Karpas-422 (cell line): ENCODE measurements around the gene PDE6D. TPM values are rescaled to one million over a fixed set of nuclear protein-coding genes. Genes with fewer than 3 reads are reported as not detected.
"Not testable (repeated sequence)": the region's sequence is repeated elsewhere in the genome, so short reads cannot be mapped to it uniquely, and the experiment has no call there.

Experiments
- DNase-seq: peaks from one replicate; pipeline ENCODE4 v3.0.0-alpha.2; 2015
- H2AFZ ChIP-seq: fragments of 200-600 bp; sonication (generic); 2 replicates; pipeline ENCODE4 v1.6.1; 2014; ENCODE audit warnings: antibody characterized with exemption, low read length, mixed read lengths
- H3K27ac ChIP-seq: fragments of 200-600 bp; sonication (generic); 2 replicates; pipeline ENCODE4 v1.5.1; 2014; ENCODE audit warnings: mild to moderate bottlenecking, low read length, moderate library complexity
- H3K27me3 ChIP-seq: fragments of 200-600 bp; sonication (generic); 2 replicates; pipeline ENCODE4 v1.6.1; 2014; ENCODE audit warnings: low read length, mixed read lengths
- H3K36me3 ChIP-seq: fragments of 200-600 bp; sonication (generic); 2 replicates; pipeline ENCODE4 v1.6.1; 2014; ENCODE audit warnings: low read length, mixed read lengths; ENCODE audit not compliant: insufficient read depth
- H3K4me1 ChIP-seq: fragments of 200-600 bp; sonication (generic); 2 replicates; pipeline ENCODE4 v1.6.1; 2014; ENCODE audit warnings: mild to moderate bottlenecking, low read length, mixed read lengths
- H3K4me2 ChIP-seq: fragments of 200-600 bp; sonication (generic); 2 replicates; pipeline ENCODE4 v1.6.1; 2014; ENCODE audit warnings: low read length, low read depth, mild to moderate bottlenecking; ENCODE audit not compliant: poor library complexity, severe bottlenecking
- H3K4me3 ChIP-seq: fragments of 200-600 bp; sonication (generic); 2 replicates; pipeline ENCODE4 v1.5.1; 2014; ENCODE audit warnings: mild to moderate bottlenecking, antibody characterized with exemption, low read length, mixed read lengths
- H3K79me2 ChIP-seq: fragments of 200-600 bp; sonication (generic); 2 replicates; pipeline ENCODE4 v1.6.1; 2014; ENCODE audit warnings: mild to moderate bottlenecking, low read length, mixed read lengths
- H3K9ac ChIP-seq: fragments of 200-600 bp; sonication (generic); 2 replicates; pipeline ENCODE4 v1.6.0; 2014; ENCODE audit warnings: low read length
- H3K9me2 ChIP-seq: fragments of 200-600 bp; sonication (generic), shearing (Covaris generic); replicated peaks from 2 replicates; pipeline ENCODE4 v1.6.0; 2014; ENCODE audit warnings: mild to moderate bottlenecking, low read length, moderate library complexity; ENCODE audit not compliant: insufficient read depth
- H3K9me3 ChIP-seq: fragments of 300-700, 200-600 bp; sonication (generic); 2 replicates; pipeline ENCODE4 v1.6.1; 2014; ENCODE audit warnings: low read length, mixed read lengths
- H4K20me1 ChIP-seq: fragments of 200-600 bp; sonication (generic); 2 replicates; pipeline ENCODE4 v1.6.1; 2014; ENCODE audit warnings: mild to moderate bottlenecking, antibody characterized with exemption, low read length, low read depth; ENCODE audit not compliant: insufficient read depth
- total RNA-seq: library from RNA; depleted of rRNA; stranded (reverse); fragments of >200 nt; shearing (Covaris generic); gene quantifications from 2 replicates; pipeline ENCODE4 v1.2.3, GENCODE V29; 2014; ENCODE audit warnings: low replicate concordance

PDE6D gene
- total RNA-seq, 1 experiment from 2014 or later: 87.8 TPM

DNA sequence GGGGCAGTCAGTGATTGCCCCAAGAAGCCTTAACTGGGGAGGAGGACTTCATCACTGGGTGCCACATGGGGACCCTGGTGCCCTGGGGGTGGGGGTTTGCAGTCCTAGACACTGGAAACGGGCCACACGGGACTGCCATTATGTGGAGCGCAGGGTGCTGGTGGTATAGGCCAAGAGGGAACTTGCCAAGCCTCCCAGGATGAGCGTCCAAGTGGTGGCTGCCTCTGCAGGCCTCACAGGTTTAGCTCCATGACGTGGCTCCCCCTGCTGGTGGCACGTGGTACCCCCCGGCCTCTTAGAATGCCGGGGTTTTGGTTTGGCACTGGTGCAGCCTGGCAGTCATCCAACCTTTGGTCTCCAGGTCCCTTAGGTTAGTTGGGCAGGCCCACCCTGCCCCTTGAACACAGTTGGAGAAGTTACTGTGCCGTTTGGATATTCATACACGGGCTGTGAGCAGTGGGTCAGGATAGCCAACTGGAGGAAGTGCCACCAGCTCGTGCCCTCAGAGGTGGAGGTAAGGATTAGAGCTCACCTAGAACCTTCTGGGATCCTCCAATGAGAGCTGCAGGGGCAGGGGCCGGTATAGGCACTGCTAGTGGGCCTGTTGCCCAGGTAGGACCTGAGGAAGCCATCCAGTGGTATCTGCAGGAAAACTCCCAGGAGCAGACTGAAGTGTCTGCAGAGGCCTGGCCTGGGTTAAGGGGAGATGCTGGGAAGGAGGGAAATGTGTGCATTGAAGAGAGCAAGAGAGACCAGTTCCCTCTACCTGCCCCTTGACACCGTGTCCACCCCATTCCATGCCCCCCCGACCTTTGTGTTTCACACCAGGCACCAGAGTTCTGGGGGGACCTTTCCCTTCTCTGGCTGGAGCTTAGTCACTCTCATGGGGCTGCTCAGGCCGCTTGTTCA, 67.1 kb downstream of the PDE6D start:
- peak overlapping the region; percentile 79 for H3K27ac ChIP-seq
- no peak overlapping the region for H2AFZ ChIP-seq
- peak; percentile 97 for DNase-seq
- no peak overlapping the region for H3K4me3 ChIP-seq
- H3K4me1 ChIP-seq: peaks cover 40% of the 10 kb centered on the region
- no peaks in the 10 kb centered on the region for H3K9me3 ChIP-seq
- H3K4me2 ChIP-seq: no peak overlapping the region
- H3K27me3 ChIP-seq: no peaks in the 10 kb centered on the region
- no peaks in the 10 kb centered on the region for H3K9me2 ChIP-seq
- peaks cover 30% of the 10 kb centered on the region for H4K20me1 ChIP-seq
- peaks cover 34% of the 10 kb centered on the region for H3K79me2 ChIP-seq
- peaks cover 34% of the 10 kb centered on the region for H3K36me3 ChIP-seq
- H3K9ac ChIP-seq: peak overlapping the region; percentile 29; the same call in 1 of the 2 replicates

DNA sequence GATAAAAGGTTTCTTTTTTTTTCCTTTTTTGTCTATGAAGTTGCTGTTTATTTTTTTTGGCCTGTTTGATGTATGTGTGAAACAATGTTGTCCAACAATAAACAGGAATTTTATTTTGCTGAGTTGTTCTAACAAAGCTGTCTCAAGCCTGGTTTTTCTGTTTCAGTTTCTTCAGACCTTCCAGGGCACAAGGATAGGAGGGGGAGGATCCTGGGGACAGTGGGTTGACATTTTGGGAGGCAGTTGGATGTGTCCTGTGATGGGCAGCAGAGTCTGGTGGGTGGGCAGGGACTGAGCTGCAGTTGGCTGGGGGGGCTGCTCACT, 67.7 kb downstream of the PDE6D start:
- Histone ChIP-seq H3K27ac (peak overlapping the region; percentile 79), H3K4me1 (peaks cover 36% of the 10 kb centered on the region), H3K79me2 (peaks cover 40% of the 10 kb centered on the region), H3K36me3 (peaks cover 39% of the 10 kb centered on the region), H4K20me1 (peaks cover 35% of the 10 kb centered on the region)
- H3K27me3 ChIP-seq, H2AFZ ChIP-seq, H3K9me2 ChIP-seq, H3K4me2 ChIP-seq, H3K9me3 ChIP-seq, H3K4me3 ChIP-seq, H3K9ac ChIP-seq, DNase-seq: not testable (repeated sequence)

DNA sequence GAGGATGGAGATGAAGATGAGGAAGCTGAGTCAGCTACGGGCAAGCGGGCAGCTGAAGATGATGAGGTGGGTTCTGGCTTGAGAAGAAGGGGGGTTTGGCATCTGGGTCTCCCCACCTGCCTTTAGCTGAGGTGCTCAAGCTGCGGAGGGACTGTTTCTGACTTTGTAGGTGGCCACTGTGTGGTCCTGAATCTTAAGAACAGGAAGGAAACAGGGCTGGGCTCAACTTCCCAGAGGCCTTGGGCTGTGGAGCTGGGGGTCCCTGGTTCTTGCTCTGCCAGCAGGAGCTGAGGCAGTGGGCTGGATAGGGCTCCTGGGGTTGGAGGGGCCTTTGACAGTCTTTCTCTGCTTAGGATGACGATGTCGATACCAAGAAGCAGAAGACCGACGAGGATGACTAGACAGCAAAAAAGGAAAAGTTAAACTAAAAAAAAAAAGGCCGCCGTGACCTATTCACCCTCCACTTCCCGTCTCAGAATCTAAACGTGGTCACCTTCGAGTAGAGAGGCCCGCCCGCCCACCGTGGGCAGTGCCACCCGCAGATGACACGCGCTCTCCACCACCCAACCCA, 68.5 kb downstream of the PDE6D start:
- Histone ChIP-seq H3K4me2 (peak overlapping the region; percentile 87), H3K36me3 (peaks cover 39% of the 10 kb centered on the region), H3K79me2 (peaks cover 43% of the 10 kb centered on the region), H3K27ac (peak overlapping the region; percentile 99), H3K4me3 (peak overlapping the region; percentile 98; the same call in 1 of the 2 replicates), H4K20me1 (peaks cover 35% of the 10 kb centered on the region), H3K4me1 (peaks cover 32% of the 10 kb centered on the region), H3K9ac (peak overlapping the region; percentile 100)
- DNase-seq: peak; percentile 68
- not testable (repeated sequence) for H2AFZ ChIP-seq, H3K9me3 ChIP-seq, H3K27me3 ChIP-seq, H3K9me2 ChIP-seq

DNA sequence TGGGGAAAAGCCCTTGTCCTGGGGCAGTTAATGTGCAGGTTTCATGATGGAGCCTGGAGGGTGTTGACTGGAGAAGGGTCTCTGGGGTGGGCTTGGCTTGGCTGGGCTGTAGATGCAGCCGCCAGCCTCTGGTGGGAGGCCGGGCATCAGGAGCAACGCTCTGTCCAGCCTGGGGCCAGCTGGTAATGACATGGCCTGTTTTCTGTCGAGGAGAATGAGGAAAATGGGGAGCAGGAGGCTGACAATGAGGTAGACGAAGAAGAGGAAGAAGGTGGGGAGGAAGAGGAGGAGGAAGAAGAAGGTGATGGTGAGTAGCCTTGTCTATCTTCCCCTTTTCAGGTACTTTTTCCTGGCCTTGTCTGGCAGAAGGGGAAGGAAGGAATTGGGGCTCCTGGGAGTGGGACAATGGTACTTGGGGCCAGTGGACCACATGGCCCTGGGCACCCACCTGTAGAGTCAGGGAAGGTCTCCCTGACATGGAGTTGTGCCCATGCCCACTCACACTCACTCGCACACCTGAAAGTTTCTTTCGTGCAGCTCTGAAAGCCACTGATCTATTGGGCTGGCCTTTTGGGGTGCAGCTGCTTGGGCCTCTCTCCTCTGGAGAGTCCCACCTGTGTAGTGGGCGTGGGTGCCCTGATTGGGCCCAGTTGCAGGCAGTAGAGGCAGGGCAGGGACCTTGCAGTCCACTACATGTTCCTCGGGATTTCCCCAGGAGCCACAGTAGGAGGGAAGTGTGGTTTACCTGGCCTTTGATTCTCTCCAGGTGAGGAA, 69.2 kb downstream of the PDE6D start:
- Histone ChIP-seq H3K27me3 (no peaks in the 10 kb centered on the region), H3K9ac (peak overlapping the region; percentile 100), H3K4me1 (peaks cover 35% of the 10 kb centered on the region), H3K36me3 (peaks cover 39% of the 10 kb centered on the region), H3K9me2 (no peaks in the 10 kb centered on the region), H4K20me1 (peaks cover 35% of the 10 kb centered on the region), H3K79me2 (peaks cover 44% of the 10 kb centered on the region), H2AFZ (no peak overlapping the region), H3K4me2 (peak overlapping the region; percentile 87), H3K27ac (peak overlapping the region; percentile 99), H3K4me3 (peak overlapping the region; percentile 98), H3K9me3 (no peaks in the 10 kb centered on the region)
- DNase-seq: peak; percentile 46

DNA sequence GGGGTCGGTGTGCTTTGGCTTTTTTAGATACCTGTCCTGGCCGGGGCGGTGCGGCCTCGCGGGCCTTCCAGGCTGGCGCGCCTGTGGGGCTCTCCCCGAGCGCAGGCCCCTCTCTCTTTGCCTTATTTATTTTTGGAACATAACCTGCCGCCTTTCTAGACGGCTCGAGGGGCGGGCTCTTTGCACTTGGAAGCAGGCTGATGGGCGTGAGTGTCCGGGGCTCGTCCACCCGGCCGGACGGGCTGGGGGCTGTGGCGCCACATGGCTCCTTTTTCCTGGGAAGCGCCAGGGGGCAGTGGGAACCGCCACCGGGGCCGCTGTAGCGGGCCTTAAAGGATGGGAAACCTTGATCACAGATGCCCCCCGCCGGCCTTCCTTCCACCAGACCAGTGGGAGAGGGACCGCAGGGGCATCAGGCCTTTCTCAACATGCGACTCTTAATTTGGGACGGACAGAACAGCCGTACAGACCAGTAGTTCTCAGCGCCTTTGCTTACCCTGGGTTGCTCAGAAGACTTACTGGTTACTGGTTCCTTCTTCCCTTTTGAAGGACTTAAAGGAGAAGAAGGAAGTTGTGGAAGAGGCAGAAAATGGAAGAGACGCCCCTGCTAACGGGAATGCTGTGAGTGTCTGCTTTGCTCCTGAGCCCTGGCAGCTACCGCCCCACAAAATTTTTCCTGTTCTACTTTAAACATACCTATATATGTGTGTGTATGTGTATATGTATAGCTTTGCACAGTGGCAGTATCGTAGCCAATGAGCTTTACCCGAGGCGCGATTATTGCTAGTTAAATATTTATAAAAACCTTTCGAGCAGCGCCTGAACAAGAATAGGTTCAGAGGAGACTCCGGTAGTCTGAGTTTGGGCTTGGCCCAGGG, 70.0 kb downstream of the PDE6D start:
- Histone ChIP-seq H3K9me3 (no peaks in the 10 kb centered on the region), H3K27me3 (no peaks in the 10 kb centered on the region), H3K4me2 (peak overlapping the region; percentile 87), H3K9ac (peak overlapping the region; percentile 100), H3K79me2 (peaks cover 44% of the 10 kb centered on the region), H3K27ac (peak overlapping the region; percentile 99), H3K4me3 (peak overlapping the region; percentile 98), H3K36me3 (peaks cover 39% of the 10 kb centered on the region), H4K20me1 (peaks cover 35% of the 10 kb centered on the region), H3K9me2 (no peaks in the 10 kb centered on the region), H2AFZ (no peak overlapping the region), H3K4me1 (peaks cover 38% of the 10 kb centered on the region)
- DNase-seq: peak; percentile 68

DNA sequence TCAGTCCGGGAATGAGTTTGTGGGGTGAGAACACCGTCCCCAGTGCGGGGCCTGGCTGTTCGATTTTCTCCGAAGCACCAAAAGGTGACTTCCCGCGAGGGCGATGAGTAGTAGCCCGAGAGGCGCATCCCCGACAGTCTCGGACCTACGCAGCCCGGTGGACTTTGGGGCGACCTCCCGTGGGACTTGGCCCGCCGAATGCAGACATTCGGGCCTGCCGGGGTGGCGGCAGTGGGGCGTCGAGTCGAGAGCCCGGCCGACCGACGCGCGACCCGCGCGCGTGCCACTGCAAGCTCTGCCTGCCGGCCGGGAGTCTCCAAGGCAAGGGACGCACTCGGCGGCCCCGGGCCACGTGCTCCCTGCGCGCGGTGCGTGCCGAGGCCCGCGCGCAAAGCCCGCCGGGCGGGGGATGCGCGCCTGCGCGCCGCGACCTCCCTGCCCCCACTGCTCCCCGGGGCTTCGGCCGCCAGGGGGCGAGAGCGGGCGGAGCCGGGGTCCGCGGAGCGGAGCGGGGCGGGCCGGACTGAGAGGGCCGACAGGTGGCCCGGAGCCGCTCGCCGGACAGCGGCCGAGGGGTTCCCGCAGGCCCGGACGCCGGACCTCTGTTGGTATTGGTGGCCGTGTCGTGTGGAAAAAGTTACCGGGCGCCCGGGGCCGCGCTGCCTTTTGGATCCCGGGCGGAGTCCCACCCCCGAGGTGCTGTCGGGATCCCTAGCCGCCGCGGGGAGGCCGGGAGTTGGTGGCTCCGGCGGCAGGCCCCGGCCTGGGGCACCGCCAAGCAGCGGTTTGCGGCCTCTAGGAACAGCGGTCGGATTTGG, 70.9 kb downstream of the PDE6D start:
- Histone ChIP-seq H3K27ac (peak overlapping the region; percentile 99), H3K27me3 (no peaks in the 10 kb centered on the region), H2AFZ (no peak overlapping the region), H3K4me1 (peaks cover 45% of the 10 kb centered on the region), H4K20me1 (peaks cover 35% of the 10 kb centered on the region), H3K4me2 (peak overlapping the region; percentile 87), H3K36me3 (peaks cover 39% of the 10 kb centered on the region), H3K9ac (peak overlapping the region; percentile 100), H3K9me3 (no peaks in the 10 kb centered on the region), H3K4me3 (peak overlapping the region; percentile 98), H3K9me2 (no peaks in the 10 kb centered on the region), H3K79me2 (peaks cover 47% of the 10 kb centered on the region)
- peak; percentile 92 for DNase-seq

DNA sequence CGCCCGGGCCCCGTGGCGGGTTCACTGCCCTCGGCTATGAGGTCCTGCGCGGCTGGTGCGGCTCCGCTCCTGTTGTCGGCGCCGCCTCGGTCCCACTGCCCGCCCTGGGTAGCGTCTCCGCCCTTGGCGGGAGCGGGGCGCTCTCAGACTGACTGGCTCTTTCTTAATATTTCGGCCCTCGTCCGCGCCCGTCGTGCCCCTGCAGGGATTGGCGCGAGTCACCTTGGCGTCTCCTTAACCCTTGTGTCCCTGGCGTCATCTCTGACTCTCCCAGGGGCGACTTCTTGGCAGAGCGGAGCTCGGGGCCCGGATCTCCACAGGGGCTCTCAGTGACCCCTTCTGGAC, 71.5 kb downstream of the PDE6D start:
- H3K27ac ChIP-seq: peak overlapping the region; percentile 99
- H3K4me3 ChIP-seq: peak overlapping the region; percentile 98
- peaks cover 39% of the 10 kb centered on the region for H3K36me3 ChIP-seq
- peak; percentile 81 for DNase-seq
- H3K4me1 ChIP-seq: peaks cover 45% of the 10 kb centered on the region
- no peak overlapping the region for H2AFZ ChIP-seq
- H3K79me2 ChIP-seq: peaks cover 47% of the 10 kb centered on the region
- H3K9ac ChIP-seq: peak overlapping the region; percentile 100
- no peaks in the 10 kb centered on the region for H3K27me3 ChIP-seq
- no peaks in the 10 kb centered on the region for H3K9me3 ChIP-seq
- peaks cover 35% of the 10 kb centered on the region for H4K20me1 ChIP-seq
- H3K9me2 ChIP-seq: no peaks in the 10 kb centered on the region
- H3K4me2 ChIP-seq: peak overlapping the region; percentile 87
